ENCODE data around the gene SCYGR2. TPM values are rescaled to one million over a fixed set of nuclear protein-coding genes. Genes with fewer than 3 reads are reported as not detected.

SCYGR2 gene
- total and polyA plus RNA-seq, 2 donors (not counting 3 experiments of a cell fraction or from before 2014, with no cell fraction given), result not detected

DNA sequence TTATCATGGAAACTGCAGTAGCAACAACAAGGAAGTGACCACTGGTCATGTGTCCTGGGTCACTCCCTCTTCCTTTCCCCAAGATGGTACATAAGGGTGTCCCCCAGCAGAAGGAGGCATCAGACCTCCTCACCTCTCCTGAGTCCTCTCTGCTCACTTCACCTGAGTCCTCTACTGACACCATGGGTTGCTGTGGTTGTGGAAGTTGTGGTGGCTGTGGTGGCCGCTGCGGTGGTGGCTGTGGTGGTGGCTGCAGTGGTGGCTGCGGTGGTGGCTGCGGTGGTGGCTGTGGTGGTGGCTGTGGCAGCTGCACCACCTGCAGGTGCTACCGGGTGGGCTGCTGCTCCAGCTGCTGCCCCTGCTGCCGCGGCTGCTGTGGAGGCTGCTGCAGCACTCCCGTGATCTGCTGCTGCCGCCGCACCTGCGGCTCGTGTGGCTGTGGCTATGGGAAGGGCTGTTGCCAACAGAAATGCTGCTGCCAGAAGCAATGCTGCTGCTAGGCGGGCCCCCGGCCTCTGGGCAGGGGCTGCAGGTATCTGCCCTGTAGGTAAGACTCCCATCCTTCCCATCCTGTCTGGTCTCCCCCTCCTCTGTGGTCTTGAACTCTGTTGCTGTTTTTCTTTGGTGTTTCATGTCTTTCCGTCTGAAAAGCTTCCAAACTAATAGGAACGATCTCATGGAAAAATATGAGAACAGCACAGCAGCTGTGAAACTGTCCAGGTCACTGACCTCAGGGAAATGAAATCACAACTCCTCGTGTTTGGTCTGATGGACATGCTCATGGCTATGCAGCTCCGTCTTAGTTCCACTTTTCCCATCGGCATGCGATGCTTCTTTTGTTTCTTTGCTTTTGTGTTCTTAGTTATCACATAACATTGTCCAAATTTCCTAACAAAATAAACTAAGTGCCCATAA, 18.9 kb downstream of the SCYGR2 start, which contains the start of gene SCYGR4:
Gene SCYGR4, plus strand, starts transcription at position 183 of the 915 bp plus-strand sequence. Its CDS starts 0 bp downstream, at position 183.
- Histone ChIP-seq H3K27ac (ENCODE audit: insufficient read depth, low read depth, low read length) (no peak within 1 kb of the TSS), H3K27me3 (ENCODE audit: control insufficient read depth in 2 of 2, insufficient read depth in 2 of 2, low read length in 2 of 2) (no peaks in the 10 kb centered on the region), H3K79me2 (ENCODE audit: control insufficient read depth, insufficient read depth, low read length) (no peaks in the 10 kb centered on the region), H3K9me1 (replicated peaks; ENCODE audit: control insufficient read depth, extremely low read depth, insufficient read depth, low read length) (no peaks in the 10 kb centered on the region), H3K9me3 (replicated peaks; ENCODE audit: control insufficient read depth, insufficient read depth, low read length) (no peaks in the 10 kb centered on the region), H3K4me2 (ENCODE audit: insufficient read depth, low read length) (no peak within 1 kb of the TSS), H3K4me1 (ENCODE audit: control insufficient read depth, extremely low read depth, insufficient read depth, low read length) (no peaks in the 10 kb centered on the region), H3K9ac (replicated peaks; ENCODE audit: extremely low read depth, insufficient read depth, low read length) (no peak within 1 kb of the TSS), H3K36me3 (ENCODE audit: control insufficient read depth in 2 of 2, extremely low read depth in 1 of 2, insufficient read depth in 2 of 2, low read length in 2 of 2) (no peaks in the 10 kb centered on the region), H2AFZ (ENCODE audit: low read depth, low read length) (no peak within 1 kb of the TSS), H4K20me1 (replicated peaks; ENCODE audit: control insufficient read depth, extremely low read depth, insufficient read depth, low read length) (no peaks in the 10 kb centered on the region), H3K4me3 (replicated peaks in 1 of 3; ENCODE audit: insufficient read depth in 1 of 3, low read depth in 1 of 3, low read length in 3 of 3) (no peak within 1 kb of the TSS)
- FAIRE-seq (no peak), DNase-seq (ENCODE audit: low read depth, low spot score) (no peak)
- dilution Hi-C loops (cut with MboI; ENCODE audit: extremely low pct_ligation_motif_present, low sequenced_read_pairs), result no loop called here
- no peak for TF ChIP-seq FOS (IDR thresholded peaks at IDR 0.05; ENCODE audit: borderline replicate concordance, insufficient read depth, low read length)
- TF ChIP-seq POLR2A (IDR thresholded peaks at IDR 0.05; ENCODE audit: low read depth, low read length), result no peak
- no peak for TF ChIP-seq GATA2 (IDR thresholded peaks at IDR 0.05; ENCODE audit: insufficient read depth, insufficient read length, low read depth, low read length)
- TF ChIP-seq MYC (IDR thresholded peaks at IDR 0.05; ENCODE audit: low read depth, low read length), result no peak
- no peak for TF ChIP-seq POLR2AphosphoS5 (IDR thresholded peaks at IDR 0.05; ENCODE audit: insufficient read depth, low read depth, low read length)
- TF ChIP-seq, protein P1, sequence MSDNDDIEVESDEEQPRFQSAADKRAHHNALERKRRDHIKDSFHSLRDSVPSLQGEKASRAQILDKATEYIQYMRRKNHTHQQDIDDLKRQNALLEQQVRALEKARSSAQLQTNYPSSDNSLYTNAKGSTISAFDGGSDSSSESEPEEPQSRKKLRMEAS (IDR thresholded peaks at IDR 0.05; ENCODE audit: insufficient read depth, insufficient read length), result no peak
- TF ChIP-seq JUN (IDR thresholded peaks at IDR 0.05; ENCODE audit: borderline replicate concordance, insufficient read depth, insufficient read length, low read depth), result no peak
- TF ChIP-seq EZH2 (IDR thresholded peaks at IDR 0.05; ENCODE audit: borderline replicate concordance, low read depth, low read length, severe bottlenecking), result no peak
- no peak for TF ChIP-seq CTCF (IDR thresholded peaks at IDR 0.05; ENCODE audit: extremely low read depth in 1 of 2, insufficient read depth in 1 of 2, low read depth in 1 of 2, low read length in 2 of 2)
- POLR2A ChIA-PET, result no interaction called here
- CTCF ChIA-PET, result no interaction called here
- no TSS peak for BruUV-seq (replicated peaks)
- intact Hi-C loops (cut with micrococcal nuclease), result no loop called here
